ENCODE results near the gene DUOX1. TPM values are rescaled to one million over a fixed set of nuclear protein-coding genes. Genes with fewer than 3 reads are reported as not detected.

The DUOX1 gene
- total and polyA plus RNA-seq, 2 donors (not counting 3 experiments of a cell fraction or from before 2014, with no cell fraction given): not detected

- no TSS peak for BruUV-seq (replicated peaks)
- no peak overlapping the region for H3K9ac ChIP-seq (replicated peaks; ENCODE audit: extremely low read depth, insufficient read depth, low read length)
- ChIA-PET CTCF (interaction anchor here (1.9 kb wide), 1 partner anchor 21 kb away, joined by 10 read pairs; no protein-coding TSS in a partner anchor), POLR2A (no interaction called here)
- no peaks in the 10 kb centered on the region for H3K79me2 ChIP-seq (ENCODE audit: control insufficient read depth, insufficient read depth, low read length)
- H3K36me3 ChIP-seq (ENCODE audit: control insufficient read depth in 2 of 2, extremely low read depth in 1 of 2, insufficient read depth in 2 of 2, low read length in 2 of 2): no peaks in the 10 kb centered on the region
- no peak overlapping the region for H2AFZ ChIP-seq (ENCODE audit: low read depth, low read length)
- DNase-seq (ENCODE audit: low read depth, low spot score) (no peak), FAIRE-seq (no peak)
- no peak overlapping the region for H3K4me2 ChIP-seq (ENCODE audit: insufficient read depth, low read length)
- H3K4me3 ChIP-seq (replicated peaks in 1 of 3; ENCODE audit: insufficient read depth in 1 of 3, low read depth in 1 of 3, low read length in 3 of 3): no peak overlapping the region
- intact Hi-C loops (cut with micrococcal nuclease): no loop called here
- no peaks in the 10 kb centered on the region for H3K4me1 ChIP-seq (ENCODE audit: control insufficient read depth, extremely low read depth, insufficient read depth, low read length)
- no peaks in the 10 kb centered on the region for H3K9me1 ChIP-seq (replicated peaks; ENCODE audit: control insufficient read depth, extremely low read depth, insufficient read depth, low read length)
- H3K27ac ChIP-seq (ENCODE audit: insufficient read depth, low read depth, low read length): no peak overlapping the region
- no peaks in the 10 kb centered on the region for H4K20me1 ChIP-seq (replicated peaks; ENCODE audit: control insufficient read depth, extremely low read depth, insufficient read depth, low read length)
- TF ChIP-seq POLR2AphosphoS5 (IDR thresholded peaks at IDR 0.05; ENCODE audit: insufficient read depth, low read depth, low read length) (no peak), POLR2A (IDR thresholded peaks at IDR 0.05; ENCODE audit: low read depth, low read length) (no peak), CTCF (IDR thresholded peaks at IDR 0.05; ENCODE audit: extremely low read depth in 1 of 2, insufficient read depth in 1 of 2, low read depth in 1 of 2, low read length in 2 of 2) (no peak), GATA2 (IDR thresholded peaks at IDR 0.05; ENCODE audit: insufficient read depth, insufficient read length, low read depth, low read length) (no peak), MYC (IDR thresholded peaks at IDR 0.05; ENCODE audit: low read depth, low read length) (no peak), EZH2 (IDR thresholded peaks at IDR 0.05; ENCODE audit: borderline replicate concordance, low read depth, low read length, severe bottlenecking) (no peak), FOS (IDR thresholded peaks at IDR 0.05; ENCODE audit: borderline replicate concordance, insufficient read depth, low read length) (no peak), MAX (IDR thresholded peaks at IDR 0.05; ENCODE audit: insufficient read depth, insufficient read length) (no peak), JUN (IDR thresholded peaks at IDR 0.05; ENCODE audit: borderline replicate concordance, insufficient read depth, insufficient read length, low read depth) (no peak)
- dilution Hi-C loops (cut with MboI; ENCODE audit: extremely low pct_ligation_motif_present, low sequenced_read_pairs): no loop called here
- no peaks in the 10 kb centered on the region for H3K9me3 ChIP-seq (replicated peaks; ENCODE audit: control insufficient read depth, insufficient read depth, low read length)
- H3K27me3 ChIP-seq (ENCODE audit: control insufficient read depth in 2 of 2, insufficient read depth in 2 of 2, low read length in 2 of 2): peaks cover 3 to 16% of the 10 kb centered on the region in 2 experiments
Measured at GRCh38 chr15:45097466-45097865, 32.3 kb upstream of the DUOX1 start.
